ENCODE results near the gene SEMA6A.

Gene SEMA6A

DNA sequence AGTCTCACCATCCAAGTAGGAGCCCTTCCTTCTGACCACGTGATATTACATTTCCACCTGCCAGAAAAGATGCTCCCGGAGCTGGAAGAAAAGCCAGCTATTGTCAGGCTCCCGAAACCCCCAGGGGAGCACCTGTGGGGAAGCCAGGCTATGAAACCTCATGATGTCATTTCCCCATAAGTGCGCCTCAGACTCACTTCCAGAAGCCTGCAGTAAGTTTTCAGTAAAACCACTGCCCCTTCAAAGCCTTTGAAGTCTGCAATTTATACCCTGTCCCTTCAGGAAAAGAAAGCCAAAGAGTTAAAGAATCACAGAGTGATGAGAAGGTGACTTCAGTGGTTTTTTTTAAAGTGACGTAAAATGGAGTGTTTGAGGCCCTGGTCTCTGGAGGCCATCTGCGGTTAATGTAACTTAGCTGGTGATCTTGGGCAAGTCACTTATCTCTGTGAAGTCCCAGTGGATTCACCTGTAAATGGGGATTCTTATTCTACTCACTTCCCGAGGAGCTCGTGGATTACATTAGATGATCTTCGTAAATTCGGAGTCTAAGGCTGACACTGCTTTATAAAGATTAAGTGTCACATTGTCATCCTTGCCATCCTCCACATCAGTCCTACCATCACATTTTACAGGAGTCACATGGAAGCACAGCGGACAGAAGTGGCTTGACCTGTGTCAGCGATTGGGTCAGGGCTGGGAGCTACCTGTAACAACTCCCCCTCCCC lies 2.6 kb upstream of the SEMA6A start:
- DNase-seq (ENCODE audit: low spot score): no peak

DNA sequence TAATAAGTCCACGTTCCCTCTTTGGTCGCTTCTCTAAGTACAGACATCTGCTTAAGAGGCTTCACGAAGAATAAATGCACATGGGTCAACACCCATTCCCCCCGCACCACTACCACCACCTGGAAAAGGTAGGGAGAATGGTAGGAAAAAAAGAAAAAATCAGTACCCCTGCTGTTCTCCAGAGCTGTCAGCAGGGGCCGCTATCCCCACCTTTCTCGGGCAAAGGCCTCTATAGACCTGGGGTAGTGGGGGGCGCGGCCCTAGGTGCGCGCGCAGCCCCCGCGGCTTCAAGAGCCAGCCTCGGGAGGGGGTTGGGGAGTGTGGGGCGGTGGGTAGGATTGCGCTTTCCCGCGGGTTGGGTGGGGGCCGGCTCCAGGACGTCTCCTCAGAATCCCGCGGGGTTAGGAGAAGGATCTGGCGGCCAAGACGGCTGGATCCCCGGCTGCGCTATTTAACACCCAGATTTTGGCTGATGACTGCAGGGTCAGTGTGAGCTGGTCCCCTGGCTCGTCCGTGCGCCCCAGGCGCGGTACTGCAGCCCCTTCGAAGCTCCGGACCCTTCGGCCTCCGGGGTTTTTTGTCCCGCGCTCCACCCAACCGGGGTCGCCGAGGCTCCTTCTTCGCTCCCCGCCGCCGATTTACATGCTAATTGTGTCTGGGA lies 1.6 kb upstream of the SEMA6A start:
- DNase-seq (ENCODE audit: low spot score): peak; percentile 68

DNA sequence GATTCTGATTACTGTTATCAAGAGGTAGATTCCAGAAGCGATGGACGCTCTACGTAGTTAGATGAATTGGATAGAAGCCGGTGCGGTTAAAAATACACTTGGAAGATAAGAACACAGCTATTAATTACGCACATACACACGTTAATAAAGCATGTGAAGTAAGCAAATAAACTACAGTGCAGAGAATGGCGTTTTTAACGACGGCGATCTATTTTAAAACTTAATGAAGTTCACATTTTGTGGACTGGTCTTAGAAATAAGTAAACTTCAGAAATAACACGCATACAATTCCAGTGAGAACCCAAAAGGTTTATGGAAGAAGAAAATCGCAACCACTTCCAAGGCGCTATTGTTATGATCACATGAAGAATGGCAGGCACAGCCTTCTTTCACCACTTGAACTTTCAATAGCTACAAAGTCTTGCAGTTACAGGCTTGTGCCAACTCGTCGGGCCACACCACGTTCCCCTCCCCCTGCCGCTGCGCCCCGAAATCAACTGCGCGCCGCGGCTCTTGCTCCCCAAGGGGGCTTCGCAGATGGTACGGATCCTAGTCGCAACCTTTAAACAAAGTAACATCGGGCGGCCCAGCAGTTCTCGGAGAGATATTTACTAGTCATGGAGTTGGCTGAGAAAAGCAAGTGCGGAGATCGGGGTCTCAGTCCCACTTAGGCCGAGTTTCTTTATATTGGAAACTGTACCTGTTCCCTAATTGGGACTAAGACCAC lies 866 bp upstream of the SEMA6A start:
- no peak for DNase-seq (ENCODE audit: low spot score)

DNA sequence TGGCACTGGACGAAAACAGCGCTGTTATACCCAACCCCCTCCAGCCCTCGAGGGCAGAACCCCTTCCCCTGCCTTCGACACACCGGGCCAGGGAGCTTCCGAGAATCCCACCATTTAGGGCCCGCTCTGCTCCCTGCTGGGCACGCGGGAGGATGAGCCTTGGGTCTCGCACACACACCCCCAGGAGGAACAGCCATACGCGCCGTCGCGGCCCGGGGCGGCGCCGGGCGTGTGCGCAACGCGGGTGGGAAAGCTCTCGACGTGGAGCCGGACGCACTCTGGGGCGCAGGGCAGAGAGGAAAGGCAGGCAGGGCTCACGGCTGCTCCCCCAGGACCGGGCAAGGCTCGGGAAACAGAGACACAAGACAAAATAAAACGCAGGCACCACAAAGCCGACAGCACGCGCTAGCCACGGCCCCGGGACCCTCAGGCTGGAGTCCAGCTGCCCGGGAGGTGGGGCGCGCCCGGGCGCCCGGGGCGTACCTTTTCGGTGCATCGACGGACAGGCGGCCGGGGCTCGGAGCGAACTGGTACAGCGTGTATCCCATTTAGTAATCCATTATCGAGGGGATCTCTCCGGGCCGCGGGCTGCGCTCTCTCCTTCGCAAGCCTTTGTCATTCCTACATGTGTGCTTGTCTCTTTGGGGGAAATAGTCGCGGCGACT lies 789 bp downstream of the SEMA6A start:
- DNase-seq (ENCODE audit: low spot score): peak; percentile 9

DNA sequence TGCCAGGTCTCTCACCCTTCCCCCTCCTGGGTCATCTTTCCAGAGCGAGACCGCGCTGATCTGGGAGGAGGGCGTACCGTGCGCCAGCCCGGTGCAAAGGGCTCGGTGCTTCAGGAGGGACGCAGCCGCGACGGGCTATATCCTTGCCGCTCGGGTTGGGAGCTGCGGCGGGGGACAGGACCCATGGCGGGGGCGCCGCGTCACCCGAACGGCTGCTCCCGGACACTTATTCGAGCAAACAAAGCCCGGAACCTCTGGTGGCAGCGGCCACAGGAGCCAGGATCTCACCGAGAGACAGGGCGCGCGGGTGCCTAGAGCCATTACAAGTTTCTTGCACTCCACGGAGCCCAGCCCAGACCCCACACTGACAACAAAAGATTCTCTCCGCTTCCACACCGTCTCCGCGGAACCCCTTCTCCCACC lies 1.3 kb downstream of the SEMA6A start:
- DNase-seq (ENCODE audit: low spot score): no peak

DNA sequence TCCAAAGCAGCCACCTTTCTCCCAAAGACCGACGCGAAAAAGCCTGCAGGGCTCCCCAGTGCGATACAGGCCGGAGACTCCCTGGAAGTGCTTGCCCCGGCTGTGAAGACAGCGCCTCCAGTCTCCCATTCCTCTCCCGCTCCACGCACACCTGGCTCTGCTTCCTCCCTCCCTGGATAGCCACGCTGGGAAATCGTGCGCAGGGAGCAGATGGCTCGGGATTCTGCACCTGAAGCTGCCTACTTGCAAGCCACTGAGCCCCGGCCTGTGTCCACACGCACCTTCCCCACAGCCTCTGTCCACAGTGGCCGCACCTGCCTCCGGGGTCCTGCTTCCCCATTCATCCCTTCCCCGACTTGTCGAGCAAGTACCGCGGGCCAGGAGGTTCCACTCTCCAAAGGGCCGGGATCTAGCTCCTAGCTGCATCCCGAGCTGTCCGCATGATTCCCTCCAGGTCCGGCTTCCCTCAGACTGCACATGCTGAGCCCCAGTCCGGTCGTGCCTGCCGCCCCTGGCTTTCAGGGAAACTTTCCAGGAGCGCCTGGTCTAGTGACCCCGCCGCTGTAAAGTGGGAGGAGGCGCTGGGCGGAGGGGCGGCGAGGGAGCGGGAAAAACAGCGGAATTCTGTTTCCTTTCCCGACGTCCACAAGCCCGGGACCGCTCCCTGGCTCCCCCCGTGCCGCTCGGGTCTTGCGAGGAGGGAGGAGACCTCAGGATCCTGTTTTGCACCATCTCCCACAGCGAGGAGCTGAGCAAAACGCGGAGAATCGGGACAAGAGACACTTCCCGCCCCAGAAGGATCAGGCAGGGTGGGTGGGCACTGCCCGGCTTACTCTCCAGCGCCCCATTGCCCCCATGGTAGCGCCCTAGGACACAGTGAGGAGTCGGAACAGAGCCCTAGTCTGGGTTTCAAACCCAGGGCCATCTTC lies 2.0 kb downstream of the SEMA6A start:
- DNase-seq (ENCODE audit: low spot score): no peak

DNA sequence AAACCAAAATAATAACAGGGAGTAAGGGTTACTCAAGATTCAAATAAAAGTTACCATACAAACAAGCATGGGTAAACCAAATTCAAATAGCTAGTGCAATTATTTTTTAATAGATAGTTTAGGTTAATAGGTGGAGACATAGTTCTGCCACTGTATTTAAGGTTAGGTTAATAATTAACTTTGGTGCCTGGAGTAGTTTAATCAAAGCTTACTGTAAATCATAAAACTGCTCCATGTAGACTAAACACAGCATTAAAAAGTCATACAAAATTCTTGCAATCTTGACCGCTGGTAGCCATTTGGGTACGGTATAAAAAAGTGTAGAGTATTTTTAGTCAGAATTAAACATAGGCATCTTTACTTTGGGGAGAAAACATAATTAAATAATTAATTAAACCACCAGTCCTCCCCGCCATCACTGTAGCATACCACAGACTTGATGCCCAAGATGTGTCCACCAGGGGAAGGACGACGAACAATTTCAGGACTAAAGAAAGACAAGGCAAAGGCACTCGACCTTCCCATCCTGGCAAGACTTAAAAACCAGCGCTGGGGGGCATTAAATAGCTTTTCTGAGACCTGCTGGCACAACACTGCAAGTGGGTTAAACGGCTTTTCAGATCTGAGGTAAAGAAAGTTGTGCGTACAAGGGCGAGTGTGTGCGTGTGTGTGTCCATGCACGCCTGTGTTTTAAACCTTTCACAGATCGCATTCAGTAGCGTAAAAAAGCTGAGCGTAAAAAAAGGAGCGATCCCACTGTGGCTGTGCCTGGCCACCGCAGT lies 2.9 kb downstream of the SEMA6A start:
- peak; percentile 25 for DNase-seq (ENCODE audit: low spot score)

DNA sequence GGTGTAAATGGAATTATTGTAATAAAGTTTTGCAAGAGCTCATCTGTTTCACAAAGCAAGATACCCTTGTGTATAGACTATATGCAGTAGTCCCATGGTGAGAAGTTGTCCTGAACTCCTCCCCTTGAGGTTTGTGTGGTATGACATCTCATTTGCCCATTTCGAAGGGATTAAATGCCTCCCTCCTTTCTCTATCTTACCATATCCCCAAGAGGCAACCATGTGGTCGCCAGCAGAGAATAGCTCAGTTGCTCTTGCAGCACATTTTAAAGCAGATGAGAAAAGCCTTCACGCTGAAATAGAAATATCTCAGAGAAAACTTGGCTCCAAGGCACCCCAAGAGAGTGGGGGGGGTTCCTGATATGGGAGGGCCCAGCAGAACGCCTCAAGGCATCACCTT lies 4.6 kb downstream of the SEMA6A start:
- no peak for DNase-seq (ENCODE audit: low spot score)

DNA sequence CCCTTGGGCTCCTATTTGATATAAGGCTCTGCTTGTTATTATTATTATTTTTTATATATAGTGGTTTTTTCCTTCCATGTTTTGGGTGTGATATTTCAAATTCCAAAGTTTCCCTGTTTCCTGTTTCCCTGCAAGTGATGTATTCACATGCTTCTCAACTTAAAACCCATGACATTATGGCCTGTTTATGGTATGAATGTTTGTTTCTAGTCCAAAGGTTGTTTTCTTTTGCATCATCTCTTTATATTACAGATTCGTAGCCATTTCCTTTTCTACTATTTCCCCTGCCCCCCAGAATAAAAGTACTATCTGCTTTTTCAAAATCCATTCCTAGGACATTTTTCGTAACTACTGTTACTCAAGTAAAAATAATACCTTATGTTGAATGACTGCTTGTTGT lies 7.5 kb downstream of the SEMA6A start:
- DNase-seq (ENCODE audit: low spot score): no peak

DNA sequence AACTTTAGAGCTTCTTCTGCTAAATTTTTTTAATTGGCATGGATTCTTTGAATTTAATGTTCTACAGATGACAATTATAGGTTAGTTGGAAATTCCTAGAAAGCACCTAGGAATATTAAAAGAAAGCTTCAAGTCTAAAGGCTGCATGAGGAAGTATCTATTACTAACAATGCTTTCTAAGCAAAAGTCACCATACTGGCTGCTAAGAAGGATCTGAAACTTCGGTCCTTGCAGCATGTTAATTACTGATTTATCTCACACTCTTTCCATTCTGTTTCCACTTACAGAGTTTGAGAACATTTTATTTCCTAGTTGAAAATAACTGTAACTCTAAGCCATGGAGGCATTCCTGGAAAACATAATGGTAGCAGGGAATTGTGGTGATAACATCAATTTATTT lies 8.4 kb downstream of the SEMA6A start:
- no peak for DNase-seq (ENCODE audit: low spot score)

DNA sequence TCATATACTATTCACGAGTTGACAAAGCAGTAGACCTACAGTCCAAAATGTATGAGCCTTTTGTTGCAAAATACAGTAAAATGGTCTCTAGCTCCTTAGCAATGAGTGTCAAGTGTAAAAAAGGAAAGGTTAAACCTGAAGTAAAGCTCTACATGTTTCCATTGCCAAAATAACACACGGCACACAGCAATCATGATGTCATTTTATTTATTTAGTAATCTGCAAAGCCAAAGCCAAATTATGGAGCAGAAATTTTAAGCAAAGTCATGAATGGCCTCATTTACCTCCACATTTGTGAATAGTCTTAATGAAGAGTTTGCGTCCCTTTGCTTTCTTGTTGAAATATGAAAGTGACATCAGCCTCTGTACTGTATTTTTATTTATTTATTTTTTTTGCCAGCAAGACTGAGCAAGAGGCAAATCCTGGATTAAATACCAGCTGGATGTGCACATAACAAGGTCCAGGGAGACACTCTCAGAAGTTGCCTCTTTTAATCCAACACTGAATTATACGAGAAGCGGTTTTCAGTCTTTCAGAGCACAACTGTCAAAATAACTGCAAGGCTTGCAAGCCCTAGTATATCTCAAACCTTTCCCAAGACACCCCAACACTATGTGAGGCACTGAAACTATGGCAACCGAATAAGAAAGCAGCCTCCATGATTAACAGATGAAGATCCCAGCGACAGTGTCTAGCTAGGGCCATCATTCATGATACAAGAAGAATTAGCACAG lies 9.7 kb downstream of the SEMA6A start:
- no peak for DNase-seq (ENCODE audit: low spot score)

DNA sequence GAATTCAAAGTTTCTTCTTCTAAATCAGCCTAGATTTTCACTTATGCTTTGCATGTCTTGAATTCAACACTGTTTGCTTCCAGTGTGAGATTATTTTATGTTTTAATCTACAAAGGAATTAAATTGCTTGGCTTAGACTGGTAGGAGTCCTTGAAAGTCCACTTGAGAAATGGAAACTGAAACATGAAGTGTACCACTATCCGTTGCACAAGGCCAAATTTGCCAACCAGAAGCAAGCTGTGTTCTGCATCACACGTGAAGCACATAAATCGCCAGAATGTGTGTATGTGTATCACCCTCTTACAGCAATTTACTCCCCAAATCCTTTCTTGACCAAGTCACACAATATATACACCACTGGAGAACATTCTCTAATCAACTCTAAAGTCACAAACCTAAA lies 10.3 kb downstream of the SEMA6A start:
- no peak for DNase-seq (ENCODE audit: low spot score)

DNA sequence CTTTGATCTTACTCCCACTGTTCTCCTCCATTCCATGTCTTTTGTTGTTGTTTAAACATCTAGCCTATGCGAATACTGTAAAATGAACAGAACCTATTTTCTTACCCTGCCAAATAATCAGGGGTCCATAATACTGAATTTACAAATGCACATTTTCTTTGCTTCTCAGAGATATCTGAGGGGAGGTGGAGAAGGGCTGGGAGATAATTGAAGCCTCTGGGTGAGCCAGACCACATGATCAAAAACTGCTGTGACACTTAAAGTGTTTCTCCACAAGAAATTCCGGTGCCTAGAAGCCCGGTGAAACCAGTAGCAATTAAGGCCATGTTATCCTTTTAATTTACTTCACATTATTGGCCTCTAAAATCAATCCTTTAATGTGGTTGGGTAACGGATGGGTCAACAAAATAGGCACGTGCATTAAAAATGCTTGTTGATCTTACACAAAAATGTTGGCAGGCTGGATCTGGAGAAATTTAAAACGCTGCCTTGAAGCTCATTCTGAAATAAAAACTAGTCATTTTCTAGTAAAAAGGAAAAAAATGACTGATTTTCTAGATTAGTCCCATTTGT lies 10.8 kb downstream of the SEMA6A start:
- no peak for DNase-seq (ENCODE audit: low spot score)

DNA sequence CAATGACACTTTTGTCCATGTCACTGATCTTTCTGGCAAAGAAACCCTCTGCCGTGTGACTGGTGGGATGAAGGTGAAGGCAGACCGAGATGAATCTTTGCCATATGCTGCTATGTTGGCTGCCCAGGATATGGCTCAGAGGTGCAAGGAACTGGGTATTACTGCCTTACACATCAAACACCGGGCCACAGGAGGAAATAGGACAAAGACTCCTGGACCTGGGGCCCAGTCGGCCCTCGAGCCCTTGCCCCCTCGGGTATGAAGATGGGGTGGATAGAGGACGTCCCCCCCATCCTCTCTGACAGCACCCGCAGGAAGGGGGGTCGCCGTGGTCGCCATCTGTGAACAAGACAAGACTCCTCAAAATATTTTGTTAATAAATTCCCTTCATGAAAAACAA lies 12.0 kb downstream of the SEMA6A start:
- DNase-seq (ENCODE audit: low spot score): no peak

DNA sequence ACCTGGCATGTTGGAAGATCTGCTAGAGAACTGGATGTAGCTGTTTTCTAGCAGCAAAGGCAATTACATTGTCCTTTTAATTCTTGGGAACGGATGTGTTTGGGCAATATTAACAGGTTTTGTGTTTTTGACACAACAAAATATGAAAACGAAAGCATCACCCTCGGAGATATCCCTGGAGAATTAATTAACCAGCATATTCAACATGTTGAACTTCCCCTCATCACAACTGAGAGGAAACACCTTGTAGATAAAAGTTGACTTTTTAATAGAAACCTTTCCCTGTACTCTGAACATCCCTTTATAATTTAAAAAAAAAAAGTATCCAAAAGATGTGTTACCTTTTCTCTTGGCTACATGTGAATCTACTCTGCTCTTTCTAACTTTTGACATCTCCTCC lies 13.0 kb downstream of the SEMA6A start:
- DNase-seq (ENCODE audit: low spot score): no peak

DNA sequence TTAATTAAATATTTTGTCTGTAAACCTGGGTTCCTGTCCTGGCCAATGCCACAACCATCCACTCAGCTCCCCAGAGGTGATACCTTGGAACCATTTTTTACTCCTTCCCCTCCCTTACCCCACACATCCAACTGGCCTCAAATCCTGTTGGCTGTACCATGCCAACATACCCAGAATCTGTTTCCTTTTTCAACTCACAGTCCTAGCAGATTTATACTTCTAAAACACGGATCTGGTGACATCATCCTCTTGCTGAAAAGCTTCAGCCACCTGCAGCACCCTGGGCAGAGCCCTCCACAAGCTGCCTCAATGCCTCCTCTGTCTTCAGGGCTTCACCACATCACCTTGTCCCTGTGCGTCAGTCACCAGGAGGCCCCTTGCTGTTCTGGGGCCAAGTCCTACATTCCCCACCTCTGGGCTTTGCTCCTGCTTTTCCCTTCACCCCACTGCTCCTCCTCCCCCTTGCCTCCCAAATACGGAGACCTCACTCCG lies 14.9 kb downstream of the SEMA6A start:
- no peak for DNase-seq (ENCODE audit: low spot score)

DNA sequence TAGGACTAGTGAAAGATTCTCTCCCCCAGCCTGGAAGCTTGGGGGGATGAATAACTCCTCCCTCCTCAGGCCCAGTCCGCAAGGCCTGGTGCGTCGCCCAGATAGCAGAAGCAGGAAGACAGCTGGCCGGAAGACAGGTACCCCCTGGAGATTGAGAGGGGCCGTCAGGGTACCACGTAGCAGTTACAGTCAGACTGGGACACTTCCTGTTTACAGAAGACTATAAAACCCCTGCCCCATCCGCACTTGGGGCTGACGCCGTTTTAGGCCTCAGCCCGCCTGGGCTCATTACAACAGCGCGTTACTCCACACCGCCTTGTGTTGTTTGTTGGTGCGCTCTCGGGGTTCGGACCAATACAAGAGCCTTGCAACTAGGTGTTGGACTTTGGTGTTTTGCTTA lies 15.4 kb downstream of the SEMA6A start:
- no peak for DNase-seq (ENCODE audit: low spot score)

DNA sequence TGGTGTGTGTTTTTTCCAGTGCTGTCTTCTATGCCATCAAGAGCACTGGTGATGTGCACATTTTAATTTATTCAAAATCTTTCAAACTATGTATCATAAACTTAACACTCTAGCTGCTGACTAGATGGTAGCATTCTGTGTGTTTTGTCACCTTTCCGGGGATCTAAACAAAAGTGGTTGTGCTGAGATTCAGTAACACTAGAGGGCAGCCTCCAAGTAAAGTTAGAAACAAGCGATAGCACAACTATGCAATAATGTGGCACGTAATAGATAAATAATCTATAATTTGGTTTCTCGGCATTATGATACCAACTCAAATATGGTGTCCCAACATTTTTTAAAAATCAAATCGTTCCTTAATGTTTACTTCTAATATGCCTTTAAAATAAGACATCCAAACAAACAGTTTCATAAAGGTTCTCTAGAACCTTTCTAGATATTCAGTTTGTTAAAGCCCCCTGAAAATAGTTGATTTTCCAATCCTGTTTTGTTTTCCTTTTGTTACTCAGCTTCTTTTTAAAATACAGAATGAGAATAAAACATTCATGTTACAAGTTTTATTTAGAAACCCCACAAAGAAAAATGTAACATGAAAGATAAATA lies 16.9 kb downstream of the SEMA6A start:
- peak; percentile 42 for DNase-seq (ENCODE audit: low spot score)

DNA sequence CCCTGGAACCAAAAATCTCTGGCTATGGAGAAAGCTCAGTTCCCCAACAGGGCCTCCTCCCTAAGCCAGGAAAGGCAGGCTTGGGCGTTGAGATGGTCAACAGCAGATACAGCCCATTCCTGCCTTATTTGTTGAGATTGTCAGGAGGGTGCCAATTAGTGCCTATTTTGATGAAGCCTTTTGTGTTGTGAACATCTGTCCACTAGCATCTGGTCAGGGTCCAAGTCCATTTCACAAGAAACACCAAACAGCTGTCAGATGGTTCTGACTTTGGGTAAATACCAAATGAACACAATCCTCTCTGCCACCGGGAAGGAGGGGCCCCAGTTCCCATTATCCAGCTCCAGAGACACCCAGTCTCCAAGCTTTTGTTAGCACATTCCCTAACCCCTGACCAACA lies 19.9 kb downstream of the SEMA6A start:
- DNase-seq (ENCODE audit: low spot score): no peak
